HG03066 (cell line): Measurements from ENCODE around the gene ITSN2.

Experiments used
- ATAC-seq: cut with Tn5 transposase; IDR thresholded peaks from one replicate; pipeline ENCODE4 v1.9.1; 2021; ENCODE audit warnings: low read depth; ENCODE audit not compliant: unreplicated experiment

Gene ITSN2

DNA sequence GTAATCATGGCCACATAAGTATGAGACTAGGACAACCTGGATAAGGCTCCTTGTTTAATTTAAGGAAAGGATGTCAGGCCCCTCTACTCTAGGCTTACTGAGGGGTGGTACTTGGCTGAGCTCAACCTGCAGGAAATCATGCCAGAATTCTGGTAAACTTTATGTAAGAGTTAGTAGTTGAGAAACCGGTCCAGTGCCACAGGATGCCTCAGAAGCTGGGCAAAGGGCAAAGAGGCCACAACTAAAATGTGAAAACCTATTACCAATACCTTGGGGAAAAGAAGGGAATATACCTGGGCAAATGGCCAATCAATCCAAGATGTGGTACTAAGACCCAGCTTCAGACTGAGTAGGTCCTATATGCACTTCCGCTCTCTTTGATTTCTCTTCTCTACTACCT, 86.7 kb downstream of the ITSN2 start:
- ATAC-seq: no peak

DNA sequence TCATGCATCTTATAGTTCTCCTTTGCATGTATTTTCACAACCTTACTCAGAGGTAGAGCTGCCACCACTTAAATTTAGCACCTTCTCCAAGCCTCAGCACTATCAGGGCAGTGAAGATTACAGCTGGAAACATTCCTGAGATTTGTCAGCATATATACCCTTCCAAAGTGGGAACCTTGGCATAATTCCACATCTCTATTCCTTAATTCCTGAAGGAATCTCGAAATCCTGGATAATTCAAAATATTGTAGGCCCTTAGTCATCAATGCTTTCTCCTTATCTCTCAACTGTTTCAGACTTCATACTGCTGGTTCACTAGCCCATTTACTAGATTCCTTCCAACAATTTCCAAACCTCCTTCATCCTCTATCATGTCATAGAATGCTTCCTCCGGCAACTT, 87.4 kb downstream of the ITSN2 start:
- no peak for ATAC-seq

DNA sequence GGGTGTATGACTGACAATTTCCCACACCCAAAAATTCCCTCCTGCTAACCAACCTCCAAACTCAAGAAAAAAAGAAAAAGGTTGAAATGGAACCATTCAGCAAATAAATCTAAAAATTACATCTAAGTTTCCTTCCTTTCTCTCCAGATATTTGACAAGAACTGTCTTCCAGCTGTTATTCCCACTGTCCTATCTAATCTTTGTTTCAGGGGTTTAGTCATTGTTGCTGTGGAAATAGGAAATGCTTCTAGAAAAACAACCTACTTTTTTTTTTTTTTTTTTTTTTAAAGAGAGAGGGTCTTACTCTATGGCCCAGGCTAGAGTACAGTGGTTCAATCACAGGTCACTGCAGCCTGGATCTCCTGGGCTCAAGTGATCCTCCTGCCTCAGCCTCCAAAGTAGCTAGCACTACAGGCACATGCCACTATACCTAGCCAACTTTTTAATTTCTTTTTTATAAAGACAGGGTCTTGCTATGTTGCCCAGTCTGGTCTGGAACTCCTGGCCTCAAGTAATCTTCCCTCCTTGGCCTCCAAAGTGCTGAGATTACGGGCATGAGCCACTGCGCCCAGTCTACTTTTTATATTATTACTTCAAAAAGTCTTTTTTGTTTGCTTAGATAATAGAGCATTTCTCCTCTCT, 88.1 kb downstream of the ITSN2 start:
- no peak for ATAC-seq

DNA sequence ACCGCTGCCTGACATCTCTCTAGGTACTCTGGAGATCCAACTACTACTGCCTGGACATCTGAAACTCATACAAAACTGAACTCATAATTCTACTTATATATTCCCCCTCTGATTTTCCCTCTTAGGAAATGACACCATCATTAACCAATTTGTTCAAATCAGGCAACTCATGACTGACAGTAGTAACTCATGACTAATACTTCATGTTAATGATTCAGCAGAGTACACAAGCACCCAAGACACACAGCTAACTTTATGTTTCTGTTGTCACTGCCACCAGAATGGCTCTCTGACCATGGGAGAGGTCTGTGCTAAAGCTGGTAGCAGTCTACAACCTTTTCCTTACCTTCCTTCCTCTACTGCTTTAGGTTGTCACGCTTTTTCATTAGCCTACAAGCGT, 91.1 kb downstream of the ITSN2 start:
- no peak for ATAC-seq

DNA sequence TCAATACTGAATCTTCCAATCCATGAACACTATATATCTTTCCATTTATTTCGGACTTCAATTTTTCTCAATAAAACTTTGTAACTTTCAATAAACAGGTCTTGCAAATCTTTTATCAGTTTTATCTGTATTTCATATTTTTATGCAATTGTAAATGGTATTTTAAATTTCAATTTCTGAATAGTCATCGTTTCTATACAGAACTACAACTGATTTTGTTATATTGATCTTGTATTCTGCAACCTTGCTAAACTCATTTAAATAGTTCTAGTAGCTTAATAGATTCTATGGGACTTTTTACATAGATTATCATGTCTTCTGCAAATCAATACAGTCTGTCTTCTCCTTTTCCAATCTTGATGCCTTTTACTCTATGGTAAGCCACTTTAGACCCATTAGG, 95.1 kb downstream of the ITSN2 start:
- no peak for ATAC-seq

DNA sequence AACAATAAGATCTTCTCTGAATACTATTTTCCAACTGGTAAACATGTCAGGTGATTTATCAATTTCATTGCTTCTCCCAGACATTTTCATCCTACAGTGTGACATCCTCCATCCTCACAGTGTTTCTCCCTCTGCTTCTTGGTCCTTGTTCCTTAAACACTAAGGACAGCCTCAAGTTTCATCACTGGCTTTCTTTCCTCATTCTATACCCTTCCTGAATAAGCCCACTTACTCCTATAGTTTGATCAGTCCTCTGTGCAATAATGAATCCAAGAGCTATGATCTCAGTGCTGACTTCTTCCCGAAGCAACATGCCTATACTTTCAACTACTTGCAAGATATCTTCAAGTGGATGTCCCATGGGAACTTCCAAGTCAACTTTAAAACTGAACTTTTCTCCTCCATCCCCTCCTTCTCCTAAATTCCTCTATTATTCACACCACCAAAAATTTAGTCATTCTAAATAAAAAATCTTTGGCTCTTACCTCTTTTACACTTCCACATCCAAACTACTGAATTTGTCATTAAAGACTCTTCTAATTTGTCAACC, 97.8 kb downstream of the ITSN2 start:
- ATAC-seq: no peak

DNA sequence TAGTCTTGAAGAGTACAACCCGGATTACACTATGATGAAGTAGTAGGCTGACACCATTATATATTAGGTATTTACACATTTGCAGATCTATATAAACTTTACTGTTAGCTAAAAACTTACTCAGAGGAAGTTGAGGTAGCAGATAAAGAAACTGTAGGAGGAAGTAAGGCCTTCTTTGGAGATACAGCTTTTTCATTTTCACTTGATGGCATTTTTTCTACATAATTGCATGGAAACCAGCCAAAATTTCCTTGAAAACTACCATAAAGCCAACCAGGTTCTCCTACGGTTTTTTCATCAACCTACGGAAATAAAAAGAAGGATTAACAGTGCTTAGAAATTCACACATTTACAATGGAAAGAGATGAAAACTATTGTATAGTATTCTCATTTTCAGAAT, 98.9 kb downstream of the ITSN2 start:
- ATAC-seq: no peak

DNA sequence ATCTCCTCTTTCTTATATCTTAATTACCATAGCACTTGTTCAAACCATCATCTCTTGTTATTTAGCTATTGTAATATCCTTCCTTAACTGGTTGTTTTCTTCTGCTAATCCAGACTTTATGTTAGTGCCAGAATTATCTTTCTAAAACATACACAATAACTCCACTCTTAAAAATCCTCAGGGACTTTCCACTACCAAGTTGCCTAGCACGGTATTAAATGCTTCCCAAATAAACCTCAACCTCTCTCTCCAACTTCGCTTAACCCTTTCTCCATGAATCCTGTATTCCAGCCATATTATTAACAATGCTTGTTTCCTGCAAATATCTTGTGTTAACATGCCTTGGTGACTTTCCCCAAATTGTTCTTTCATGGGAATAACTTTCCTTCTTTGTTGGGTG, 101.0 kb downstream of the ITSN2 start:
- ATAC-seq: no peak

DNA sequence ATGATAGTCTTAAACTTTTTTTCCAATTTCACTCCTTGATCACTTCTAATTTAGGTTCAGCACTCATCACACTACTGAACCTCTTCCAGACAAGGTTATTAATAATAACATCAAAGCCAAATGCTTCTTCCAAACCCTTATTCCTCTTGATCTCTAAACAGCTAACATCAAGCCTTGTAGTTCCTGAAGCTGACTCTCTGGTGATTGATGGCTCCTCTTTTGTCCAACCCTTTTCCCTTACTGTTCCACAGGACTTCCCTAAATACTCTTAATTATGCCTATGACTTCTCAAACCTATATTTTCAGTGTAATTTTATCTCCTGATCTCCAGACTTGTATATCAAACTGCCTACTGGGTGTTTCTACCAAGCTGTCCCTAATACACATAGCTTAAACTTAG, 101.6 kb downstream of the ITSN2 start:
- ATAC-seq: no peak

DNA sequence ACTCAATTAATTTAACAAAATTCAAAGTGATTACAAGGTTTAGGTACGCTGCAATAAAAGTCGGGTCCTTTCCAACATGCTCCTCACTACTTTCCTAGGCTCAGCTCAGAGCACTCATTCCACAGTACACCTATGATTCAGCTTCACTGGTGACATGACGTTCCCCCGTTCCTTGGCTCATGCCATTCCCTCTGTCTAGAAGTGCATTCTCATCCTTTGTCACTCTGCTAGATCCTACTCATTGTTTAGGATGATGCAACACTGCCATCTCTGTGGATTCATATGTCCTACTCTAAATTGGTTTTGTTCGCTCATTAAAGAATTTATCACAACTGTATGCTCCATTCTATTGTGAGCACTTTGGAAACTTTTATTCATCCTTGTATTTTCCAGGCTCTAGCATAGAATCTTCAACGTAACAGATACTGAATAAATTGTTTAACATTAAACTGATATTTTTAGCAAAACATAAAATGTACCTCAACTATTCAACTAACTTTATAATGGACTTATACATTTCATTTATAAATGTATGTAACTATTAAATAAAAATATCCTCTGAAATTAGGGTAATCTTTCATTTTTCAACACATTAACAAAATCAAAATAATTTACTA, 106.9 kb downstream of the ITSN2 start:
- no peak for ATAC-seq

DNA sequence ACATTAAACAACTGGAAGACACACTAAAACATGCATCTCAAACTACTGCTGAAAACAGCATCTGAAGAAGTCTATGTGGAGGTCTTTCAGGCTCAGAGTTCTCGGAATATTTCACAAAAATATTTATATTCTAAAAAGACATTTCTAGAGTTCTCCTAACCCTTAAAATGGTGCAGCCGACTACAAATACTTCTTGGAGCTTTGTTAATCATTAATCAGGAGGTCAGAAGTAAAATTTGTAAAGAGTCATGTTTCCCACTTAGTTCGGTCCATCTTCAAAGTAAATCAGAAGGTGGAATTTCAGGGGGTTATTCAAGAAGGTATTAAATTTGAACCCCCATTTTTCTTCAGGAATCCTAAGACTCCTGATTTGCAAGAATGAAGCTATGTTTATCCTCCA, 112.7 kb downstream of the ITSN2 start:
- ATAC-seq: no peak

DNA sequence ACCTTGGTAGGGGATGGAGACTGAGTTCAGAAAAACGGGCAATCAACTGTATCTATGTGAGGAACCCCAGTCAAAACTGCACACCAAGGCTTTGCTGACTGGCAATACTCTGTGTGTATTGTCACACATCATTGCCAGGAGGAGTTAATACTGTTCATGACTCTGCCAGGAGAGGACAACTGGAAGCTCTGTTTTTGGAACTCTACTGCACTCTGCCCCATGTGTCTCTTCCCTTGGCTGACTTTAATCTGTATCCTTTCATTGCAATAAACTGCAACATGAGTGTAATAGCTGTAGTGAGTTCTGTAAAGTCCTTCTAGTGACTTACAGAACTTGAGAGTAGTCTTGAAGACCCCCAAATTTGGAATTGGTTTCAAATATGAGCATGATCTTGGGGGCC, 113.2 kb downstream of the ITSN2 start:
- no peak for ATAC-seq

DNA sequence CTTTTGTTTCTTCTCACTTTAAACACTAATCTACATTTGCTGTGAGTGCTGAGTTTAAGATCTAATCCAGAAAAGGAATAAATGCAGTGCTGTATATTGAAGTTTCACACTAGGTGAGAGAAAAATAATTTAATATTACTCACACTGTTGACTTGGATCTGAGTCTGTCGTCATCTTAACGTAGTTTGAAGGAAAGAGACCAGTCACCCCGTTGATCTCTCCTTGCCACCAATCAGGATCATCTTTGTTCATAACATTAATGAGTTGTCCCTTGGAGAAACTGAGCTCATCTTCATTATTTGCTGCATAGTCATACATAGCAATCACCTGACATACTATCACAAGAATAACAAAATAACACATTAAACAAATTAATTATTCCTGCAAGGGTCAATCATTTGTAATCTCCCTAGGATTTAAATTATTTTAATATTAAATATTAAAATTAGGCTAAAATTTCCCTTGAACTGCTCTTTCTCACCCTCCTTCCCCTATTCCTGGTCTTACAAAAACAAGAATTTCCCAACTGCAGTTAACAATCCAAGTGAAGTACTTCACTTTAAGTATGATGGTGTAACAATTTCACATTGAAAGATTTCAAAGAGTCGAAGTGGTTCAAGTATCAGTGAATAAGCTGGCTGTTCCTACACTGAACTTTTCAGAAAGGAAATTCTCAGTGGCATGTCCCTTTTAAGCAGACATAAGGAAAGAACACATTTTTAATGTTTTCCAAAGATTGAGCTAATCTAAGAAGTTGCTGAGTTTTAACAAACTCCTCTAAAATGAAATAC, 114.2 kb downstream of the ITSN2 start:
- no peak for ATAC-seq

DNA sequence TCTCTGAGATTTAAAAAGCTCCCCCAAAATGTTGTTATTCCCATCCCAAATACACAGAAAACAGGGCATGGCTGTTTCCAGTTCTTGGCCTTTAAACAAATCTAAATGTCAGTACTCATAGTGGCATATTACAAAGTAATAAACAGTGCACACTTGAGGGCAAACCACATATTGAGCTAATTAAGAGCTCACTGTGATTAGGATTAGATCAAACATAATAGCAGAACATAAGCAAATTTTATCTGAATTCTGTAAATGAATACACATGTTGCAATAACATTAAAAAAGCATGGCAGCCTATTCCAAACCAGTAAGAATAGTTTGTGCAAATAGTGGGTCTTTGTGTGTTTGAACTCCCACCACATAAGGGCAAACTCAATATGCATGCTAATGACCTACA, 118.8 kb downstream of the ITSN2 start:
- no peak for ATAC-seq

DNA sequence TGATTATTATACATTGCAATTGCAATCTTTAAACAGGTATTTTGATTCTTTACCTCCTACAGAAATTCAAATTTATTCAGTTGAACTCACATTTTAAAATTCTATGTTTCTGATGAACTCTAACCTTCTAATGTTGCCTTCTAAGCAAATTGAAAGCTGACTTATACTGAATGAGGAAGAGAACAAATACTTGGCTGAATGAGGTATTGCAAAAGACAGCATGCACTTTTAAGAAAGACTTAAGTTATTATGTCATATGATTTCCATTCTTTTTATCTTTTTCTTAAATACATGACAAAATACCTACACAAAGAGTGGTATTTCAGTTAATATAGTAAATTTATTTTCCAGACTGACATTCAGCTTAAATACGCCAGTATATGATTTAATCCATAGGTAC, 120.8 kb downstream of the ITSN2 start:
- no peak for ATAC-seq

DNA sequence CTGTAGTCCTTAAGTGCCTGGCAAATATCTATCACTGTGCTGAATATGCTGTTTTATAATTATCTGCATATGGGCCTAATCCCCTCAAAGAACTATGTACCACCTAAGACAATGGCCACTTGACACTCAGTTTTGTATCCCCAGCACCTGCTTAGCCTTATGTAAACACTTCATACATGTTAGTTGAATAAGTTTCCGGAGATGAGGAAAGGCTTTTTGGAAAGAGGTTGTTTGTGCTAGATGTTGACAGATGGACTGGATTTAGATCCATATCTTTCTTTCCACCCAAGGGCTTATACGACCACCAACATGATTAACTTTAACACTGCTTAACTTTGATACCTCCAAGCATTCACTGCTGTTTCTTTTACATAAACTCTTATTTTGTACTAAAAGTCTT, 122.2 kb downstream of the ITSN2 start:
- no peak for ATAC-seq

DNA sequence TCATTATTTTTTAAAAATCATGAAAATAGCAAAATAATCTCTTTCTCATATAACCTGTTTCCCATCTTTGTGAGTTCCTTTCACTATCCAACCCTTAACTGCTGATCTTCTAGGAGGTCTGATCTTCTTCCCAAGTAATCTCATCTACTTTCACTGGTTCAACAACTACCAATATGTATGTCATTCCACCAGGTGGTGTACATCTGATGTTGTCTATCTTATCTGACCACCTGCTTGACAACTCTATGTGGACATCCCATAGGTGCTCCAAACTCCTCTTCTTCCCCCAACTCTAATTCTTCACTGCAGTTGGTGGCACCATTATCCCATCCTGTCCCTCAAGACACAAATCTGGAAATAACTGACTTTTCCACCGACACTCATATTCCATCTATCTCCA, 123.0 kb downstream of the ITSN2 start:
- no peak for ATAC-seq

DNA sequence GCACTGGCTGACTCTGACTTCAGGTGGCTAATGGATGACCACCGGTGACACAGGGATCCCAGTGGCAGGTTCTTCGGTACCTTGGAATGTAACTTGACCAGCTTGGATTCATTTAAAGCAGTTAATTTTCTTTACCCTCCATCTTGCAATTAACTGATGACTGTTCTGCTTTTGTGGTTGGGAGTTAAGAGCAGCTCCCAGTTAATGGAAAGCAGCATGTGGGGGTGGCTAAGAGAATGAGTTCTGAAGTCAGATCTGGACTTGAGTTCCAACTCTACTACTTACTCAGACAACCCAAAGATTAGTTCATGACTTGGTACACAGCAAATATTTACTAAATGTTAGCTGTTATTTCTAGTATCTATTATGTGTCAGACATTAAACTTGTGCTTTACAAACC, 127.0 kb downstream of the ITSN2 start:
- ATAC-seq: no peak

DNA sequence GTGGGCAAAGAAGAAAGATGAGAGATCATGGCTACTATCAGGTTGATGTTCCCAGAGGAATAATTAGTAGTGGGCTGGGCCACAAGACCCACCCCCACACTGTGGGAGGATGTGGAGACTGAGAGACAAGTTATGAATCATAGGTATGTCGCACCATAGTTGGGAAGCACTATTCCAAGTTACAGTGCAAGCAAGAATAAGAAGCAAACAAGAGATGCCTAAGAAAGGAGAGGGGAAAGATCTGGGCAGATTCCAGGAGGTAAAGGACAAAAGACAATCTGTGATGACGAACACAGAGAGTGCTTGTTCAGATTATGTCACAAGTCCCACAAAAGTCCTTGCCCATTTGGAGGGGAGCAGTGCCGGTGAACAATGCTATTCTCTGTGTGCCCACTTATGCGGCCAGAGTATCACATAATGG, 128.9 kb downstream of the ITSN2 start:
- ATAC-seq: no peak

DNA sequence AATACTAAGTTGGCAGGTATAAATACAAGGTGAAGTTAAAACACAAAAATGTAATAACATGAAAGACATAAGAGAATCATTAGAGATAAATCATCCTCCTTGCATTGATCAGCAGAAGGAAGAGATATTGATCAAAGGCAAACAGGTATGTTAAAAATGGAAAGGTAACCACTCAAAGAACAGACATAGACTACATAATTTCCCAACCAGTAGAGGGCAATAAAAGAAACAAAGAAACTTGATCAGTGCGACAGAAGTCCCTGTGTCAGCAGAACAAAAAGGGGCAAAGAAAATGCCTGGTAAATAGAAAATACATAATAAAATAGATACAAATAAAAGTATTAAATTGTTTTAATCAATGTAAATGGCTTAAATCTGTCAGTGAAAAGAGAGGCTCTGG, 131.9 kb downstream of the ITSN2 start:
- ATAC-seq: no peak

DNA sequence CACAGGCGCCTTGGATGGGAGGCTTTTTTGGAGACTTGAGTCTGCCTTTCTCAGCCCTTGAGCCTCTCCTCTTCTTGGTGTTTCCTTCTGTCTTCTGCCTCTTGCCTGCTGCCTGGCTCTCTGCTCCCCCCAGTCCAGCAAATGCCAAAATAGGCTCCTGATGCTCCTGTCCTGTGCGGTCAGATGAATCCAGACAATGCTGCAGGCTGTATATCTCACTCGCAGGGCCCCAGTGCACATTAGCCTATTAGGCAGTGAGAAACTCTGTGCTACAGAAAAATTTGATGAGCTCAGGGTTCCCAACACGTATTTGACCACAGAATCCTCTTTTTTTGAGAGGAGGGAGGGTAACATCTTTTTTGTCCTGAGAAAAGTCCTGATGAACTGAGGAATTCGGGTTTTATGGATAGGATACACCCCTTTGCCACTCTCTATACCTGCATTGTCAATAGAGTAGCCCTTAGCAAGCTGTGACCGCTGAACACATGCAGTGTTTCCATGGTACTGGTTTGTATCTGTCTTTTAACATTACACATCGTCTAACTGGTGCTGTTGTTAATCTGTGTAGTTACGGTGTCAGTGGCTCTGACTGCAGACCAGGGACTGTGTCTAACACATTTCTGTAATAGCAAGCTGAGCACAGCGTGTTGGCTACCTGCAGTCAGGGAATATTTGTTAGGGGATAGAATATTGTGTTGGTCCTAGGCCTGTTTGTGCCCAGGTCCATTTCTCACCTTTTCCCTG, 134.7 kb downstream of the ITSN2 start:
- no peak for ATAC-seq
